ENCODE measurements around the gene GPR3. TPM values are rescaled to one million over a fixed set of nuclear protein-coding genes. Genes with fewer than 3 reads are reported as not detected.
"Not testable (repeated sequence)": the region's sequence is repeated elsewhere in the genome, so short reads cannot be mapped to it uniquely, and the experiment has no call there.

The GPR3 gene
- total and polyA plus RNA-seq, 3 experiments from 2014 or later: 3.3 to 3.9 TPM; not detected in 1

GRCh38 chr1:27403931-27404330, 11.5 kb downstream of the GPR3 start:
- no peaks in the 10 kb centered on the region for H3K9me3 Mint-ChIP-seq
- H3K4me1 Mint-ChIP-seq: peaks cover 14 to 19% (median 15%) of the 10 kb centered on the region in 3 donors
- ChIA-PET CTCF (interaction anchor here (1.0 to 13.6 kb wide), 5 partner anchors 15 to 266 kb away, joined by 3 to 283 read pairs (median 3); no protein-coding TSS in a partner anchor), POLR2A (interaction anchor here (0.7 kb wide), 1 partner anchor 23 kb away, joined by 4 read pairs; no protein-coding TSS in a partner anchor)
- peak overlapping the region in 3 of 7 donors; percentile 10 to 36 (median 26) for H3K4me3 Mint-ChIP-seq
- DNase-seq: no peak
- peaks cover 0 to 1% of the 10 kb centered on the region in 2 donors for H3K27me3 Mint-ChIP-seq
- H3K27me3 ChIP-seq (ENCODE audit: insufficient read depth, low read length, poor library complexity, severe bottlenecking): no peaks in the 10 kb centered on the region
- peak overlapping the region; percentile 67 to 96 (median 90) for H3K27ac Mint-ChIP-seq
- H3K36me3 ChIP-seq (ENCODE audit: insufficient read depth, low read length): peaks cover 7% of the 10 kb centered on the region
- no peaks in the 10 kb centered on the region for H3K9me3 ChIP-seq (ENCODE audit: low read length)
- peaks cover 17% of the 10 kb centered on the region for H3K4me1 ChIP-seq (ENCODE audit: insufficient read depth, low read length)
- no peak overlapping the region for H3K27ac ChIP-seq (ENCODE audit: low read depth, low read length)
- peaks cover 0 to 35% (median 4%) of the 10 kb centered on the region in 3 donors for H3K36me3 Mint-ChIP-seq
- H3K4me3 ChIP-seq (ENCODE audit: low read length): no peak overlapping the region

- Histone ChIP-seq H3K27ac (ENCODE audit: low read depth, low read length) (no peak overlapping the region), H3K4me3 (ENCODE audit: low read length) (no peak overlapping the region), H3K27me3 (ENCODE audit: insufficient read depth, low read length, poor library complexity, severe bottlenecking) (no peaks in the 10 kb centered on the region), H3K4me1 (ENCODE audit: insufficient read depth, low read length) (peaks cover 17% of the 10 kb centered on the region), H3K36me3 (ENCODE audit: insufficient read depth, low read length) (peaks cover 8% of the 10 kb centered on the region), H3K9me3 (ENCODE audit: low read length) (no peaks in the 10 kb centered on the region)
- Mint-ChIP-seq H3K4me3 (no peak overlapping the region), H3K27me3 (peaks cover 0 to 1% of the 10 kb centered on the region in 2 donors), H3K27ac (peak overlapping the region in 2 of 8 donors; percentile 50 to 94), H3K4me1 (peaks cover 14 to 19% (median 15%) of the 10 kb centered on the region in 3 donors), H3K9me3 (no peaks in the 10 kb centered on the region), H3K36me3 (peaks cover 0 to 42% (median 4%) of the 10 kb centered on the region in 3 donors)
- ChIA-PET POLR2A (interaction anchor here (0.5 kb wide), 1 partner anchor 527 kb away, joined by 10 read pairs; no protein-coding TSS in a partner anchor), CTCF (interaction anchor here (1.6 to 13.6 kb wide), 2 partner anchors 16 to 105 kb away, joined by 4 to 283 read pairs; no protein-coding TSS in a partner anchor)
- DNase-seq: no peak
These were observed 12.7 kb downstream of the GPR3 start for GRCh38 chr1:27405074-27405473.

- H3K27ac ChIP-seq (ENCODE audit: low read depth, low read length); POLR2A ChIA-PET; H3K4me3 Mint-ChIP-seq: not testable (repeated sequence)
These were observed 13.4 kb downstream of the GPR3 start for GRCh38 chr1:27405598-27406361.

GRCh38 chr1:27406362-27406680, 13.9 kb downstream of the GPR3 start:
- CTCF ChIA-PET: interaction anchor here (1.6 kb wide), 1 partner anchor 14 kb away, joined by 4 read pairs; no protein-coding TSS in a partner anchor
- no peak overlapping the region for H3K4me3 Mint-ChIP-seq

More at GRCh38 chr1:27405598-27406361, 13.4 kb downstream of the GPR3 start:
- Mint-ChIP-seq H3K4me1 (peaks cover 14 to 19% (median 15%) of the 10 kb centered on the region in 3 donors), H3K36me3 (peaks cover 0 to 49% (median 5%) of the 10 kb centered on the region in 3 donors), H3K27ac (peak overlapping the region in 1 of 8 donors; percentile 50)
- DNase-seq; H3K9me3 ChIP-seq (ENCODE audit: low read length); H3K27me3 Mint-ChIP-seq; H3K9me3 Mint-ChIP-seq; H3K4me3 ChIP-seq (ENCODE audit: low read length); H3K27me3 ChIP-seq (ENCODE audit: insufficient read depth, low read length, poor library complexity, severe bottlenecking): not testable (repeated sequence)
- Histone ChIP-seq H3K4me1 (ENCODE audit: insufficient read depth, low read length) (peaks cover 17% of the 10 kb centered on the region), H3K36me3 (ENCODE audit: insufficient read depth, low read length) (peaks cover 15% of the 10 kb centered on the region)
- CTCF ChIA-PET: interaction anchor here (1.6 to 13.6 kb wide), 2 partner anchors 15 to 106 kb away, joined by 4 to 283 read pairs; no protein-coding TSS in a partner anchor

GRCh38 chr1:27406791-27407190, 14.4 kb downstream of the GPR3 start:
- DNase-seq; H3K4me3 Mint-ChIP-seq; CTCF ChIA-PET; H3K9me3 ChIP-seq (ENCODE audit: low read length); H3K27me3 ChIP-seq (ENCODE audit: insufficient read depth, low read length, poor library complexity, severe bottlenecking); H3K4me3 ChIP-seq (ENCODE audit: low read length); H3K27me3 Mint-ChIP-seq; POLR2A ChIA-PET; H3K27ac ChIP-seq (ENCODE audit: low read depth, low read length); H3K9me3 Mint-ChIP-seq: not testable (repeated sequence)
- Mint-ChIP-seq H3K4me1 (peaks cover 14 to 16% (median 15%) of the 10 kb centered on the region in 3 donors), H3K27ac (peak overlapping the region in 1 of 8 donors; percentile 12), H3K36me3 (peaks cover 0 to 57% (median 7%) of the 10 kb centered on the region in 3 donors)
- Histone ChIP-seq H3K36me3 (ENCODE audit: insufficient read depth, low read length) (peaks cover 22% of the 10 kb centered on the region), H3K4me1 (ENCODE audit: insufficient read depth, low read length) (peaks cover 17% of the 10 kb centered on the region)

More at GRCh38 chr1:27406362-27406680, 13.9 kb downstream of the GPR3 start:
- H3K27ac ChIP-seq (ENCODE audit: low read depth, low read length): no peak overlapping the region
- POLR2A ChIA-PET: no interaction called here
- Mint-ChIP-seq H3K9me3 (no peaks in the 10 kb centered on the region), H3K27ac (peak overlapping the region in 1 of 8 donors; percentile 77), H3K4me1 (peaks cover 15 to 19% (median 16%) of the 10 kb centered on the region in 3 donors), H3K27me3 (peaks cover 0 to 1% of the 10 kb centered on the region in 2 donors), H3K36me3 (peaks cover 0 to 55% (median 7%) of the 10 kb centered on the region in 3 donors)
- H3K36me3 ChIP-seq (ENCODE audit: insufficient read depth, low read length): peaks cover 20% of the 10 kb centered on the region
- H3K9me3 ChIP-seq (ENCODE audit: low read length): no peaks in the 10 kb centered on the region
- H3K27me3 ChIP-seq (ENCODE audit: insufficient read depth, low read length, poor library complexity, severe bottlenecking): no peaks in the 10 kb centered on the region
- DNase-seq: no peak
- H3K4me1 ChIP-seq (ENCODE audit: insufficient read depth, low read length): peaks cover 17% of the 10 kb centered on the region
- no peak overlapping the region for H3K4me3 ChIP-seq (ENCODE audit: low read length)

- no peaks in the 10 kb centered on the region for H3K27me3 ChIP-seq (ENCODE audit: insufficient read depth, low read length, poor library complexity, severe bottlenecking)
- CTCF ChIA-PET: no interaction called here
- peaks cover 36% of the 10 kb centered on the region for H3K36me3 ChIP-seq (ENCODE audit: insufficient read depth, low read length)
- no peak overlapping the region for H3K27ac ChIP-seq (ENCODE audit: low read depth, low read length)
- no peaks in the 10 kb centered on the region for H3K27me3 Mint-ChIP-seq
- H3K9me3 ChIP-seq (ENCODE audit: low read length): no peaks in the 10 kb centered on the region
- POLR2A ChIA-PET: no interaction called here
- H3K9me3 Mint-ChIP-seq: no peaks in the 10 kb centered on the region
- peak overlapping the region in 3 of 8 donors; percentile 43 to 59 (median 47) for H3K27ac Mint-ChIP-seq
- H3K36me3 Mint-ChIP-seq: peaks cover 0 to 70% (median 7%) of the 10 kb centered on the region in 3 donors
- no peak overlapping the region for H3K4me3 Mint-ChIP-seq
- H3K4me3 ChIP-seq (ENCODE audit: low read length): no peak overlapping the region
- H3K4me1 Mint-ChIP-seq: peaks cover 10 to 11% (median 10%) of the 10 kb centered on the region in 3 donors
- no peak for DNase-seq
- peaks cover 7% of the 10 kb centered on the region for H3K4me1 ChIP-seq (ENCODE audit: insufficient read depth, low read length)
These were observed 15.7 kb downstream of the GPR3 start for GRCh38 chr1:27408151-27408550.

GRCh38 chr1:27409669-27410068, 17.2 kb downstream of the GPR3 start:
- Histone ChIP-seq H3K9me3 (ENCODE audit: low read length) (no peaks in the 10 kb centered on the region), H3K4me1 (ENCODE audit: insufficient read depth, low read length) (no peaks in the 10 kb centered on the region), H3K4me3 (ENCODE audit: low read length) (no peak overlapping the region), H3K36me3 (ENCODE audit: insufficient read depth, low read length) (peaks cover 51% of the 10 kb centered on the region), H3K27me3 (ENCODE audit: insufficient read depth, low read length, poor library complexity, severe bottlenecking) (no peaks in the 10 kb centered on the region), H3K27ac (ENCODE audit: low read depth, low read length) (no peak overlapping the region)
- Mint-ChIP-seq H3K36me3 (peaks cover 0 to 80% (median 13%) of the 10 kb centered on the region in 3 donors), H3K4me3 (no peak overlapping the region), H3K27ac (peak overlapping the region in 1 of 8 donors; percentile 78), H3K9me3 (no peaks in the 10 kb centered on the region), H3K4me1 (peaks cover 0 to 1% (median 0%) of the 10 kb centered on the region in 3 donors), H3K27me3 (no peaks in the 10 kb centered on the region)
- no peak for DNase-seq
- ChIA-PET CTCF (interaction anchor here (0.9 to 1.4 kb wide), 2 partner anchors 11 to 14 kb away, joined by 3 read pairs; no protein-coding TSS in a partner anchor), POLR2A (interaction anchor here (0.6 kb wide), 2 partner anchors 13 to 14 kb away, joined by 3 read pairs; no protein-coding TSS in a partner anchor)

- Mint-ChIP-seq H3K9me3 (no peaks in the 10 kb centered on the region), H3K36me3 (peaks cover 9 to 87% (median 19%) of the 10 kb centered on the region in 3 donors), H3K4me1 (peaks cover 0 to 3% (median 2%) of the 10 kb centered on the region in 3 donors), H3K4me3 (no peak overlapping the region), H3K27me3 (no peaks in the 10 kb centered on the region), H3K27ac (peak overlapping the region in 6 of 8 donors; percentile 29 to 66 (median 55))
- H3K27ac ChIP-seq (ENCODE audit: low read depth, low read length): no peak overlapping the region
- CTCF ChIA-PET: interaction anchor here (0.6 to 1.5 kb wide), 4 partner anchors 10 to 252 kb away, joined by 3 read pairs; no protein-coding TSS in a partner anchor
- H3K4me1 ChIP-seq (ENCODE audit: insufficient read depth, low read length): no peaks in the 10 kb centered on the region
- DNase-seq: no peak
- POLR2A ChIA-PET: no interaction called here
- no peaks in the 10 kb centered on the region for H3K27me3 ChIP-seq (ENCODE audit: insufficient read depth, low read length, poor library complexity, severe bottlenecking)
- H3K36me3 ChIP-seq (ENCODE audit: insufficient read depth, low read length): peaks cover 59% of the 10 kb centered on the region
- H3K4me3 ChIP-seq (ENCODE audit: low read length): no peak overlapping the region
- H3K9me3 ChIP-seq (ENCODE audit: low read length): no peaks in the 10 kb centered on the region
These were observed 18.3 kb downstream of the GPR3 start for GRCh38 chr1:27410709-27411108.

Measured in CD8-positive, alpha-beta memory T cell (primary cell).